Stimulated activated CD8-positive, alpha-beta memory T cell treated with anti-CD3 and anti-CD28 coated beads, Interleukin-15, amount 100 ng/mL, for 48 hours (primary cell): ENCODE results near the gene NPAS2.

ENCODE experiments used
- DNase-seq, 2 donors: peaks; one replicate each; pipeline ENCODE4 v3.0.0-alpha.2; 2020; ENCODE audit warnings: low read depth in 2 of 2

The NPAS2 gene

GRCh38 chr2:100819370-100820272 is at the start of gene NPAS2:
NPAS2 (plus strand) TSS chr2:100820139; CDS start chr2:100904755, 84,616 bp downstream.
- no peak for DNase-seq

GRCh38 chr2:100771125-100771524 is 48.8 kb upstream of the NPAS2 start:
- no peak for DNase-seq

GRCh38 chr2:100773538-100773937 is 46.4 kb upstream of the NPAS2 start:
- DNase-seq, result no peak

GRCh38 chr2:100776445-100776844 is 43.5 kb upstream of the NPAS2 start:
- DNase-seq, result no peak

DNA sequence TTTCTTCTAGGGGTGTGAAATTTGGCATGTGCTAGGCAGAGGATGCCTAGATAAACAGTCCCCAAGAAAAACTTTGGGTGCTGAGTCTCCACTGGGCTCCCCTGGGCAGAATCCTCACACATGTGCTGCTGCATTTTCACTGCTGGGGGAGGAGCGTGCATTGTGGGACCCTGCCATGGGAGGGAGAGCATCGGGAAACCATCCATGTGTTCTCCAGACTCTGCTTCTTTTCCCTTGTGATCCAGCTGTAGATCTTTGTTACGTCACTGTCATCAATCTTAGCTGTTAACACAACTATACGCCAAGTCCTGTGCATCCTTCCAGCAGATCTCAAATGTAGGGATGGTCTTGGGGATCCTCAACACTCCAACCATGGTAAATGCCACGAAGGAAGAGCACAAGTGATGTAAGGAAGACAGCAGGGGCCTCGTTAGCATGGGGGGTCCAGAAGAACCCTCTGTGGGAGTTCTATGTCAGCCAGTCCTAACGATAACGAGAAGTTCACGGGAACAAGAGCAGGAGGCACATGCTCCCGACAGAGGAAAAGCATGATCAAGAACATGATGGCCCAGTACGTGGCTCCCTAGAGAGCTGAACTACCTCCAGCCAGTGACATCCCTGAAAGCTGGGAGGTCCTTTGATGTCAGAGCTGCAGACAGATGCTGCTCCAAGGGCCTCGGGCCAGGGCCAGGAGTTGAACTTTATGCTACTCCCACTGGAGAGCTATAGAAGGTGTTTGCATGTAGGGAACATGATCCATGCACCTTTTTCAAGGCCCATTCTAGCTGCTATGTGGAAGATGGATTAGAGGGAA is 41.1 kb upstream of the NPAS2 start:
- DNase-seq, result no peak

DNA sequence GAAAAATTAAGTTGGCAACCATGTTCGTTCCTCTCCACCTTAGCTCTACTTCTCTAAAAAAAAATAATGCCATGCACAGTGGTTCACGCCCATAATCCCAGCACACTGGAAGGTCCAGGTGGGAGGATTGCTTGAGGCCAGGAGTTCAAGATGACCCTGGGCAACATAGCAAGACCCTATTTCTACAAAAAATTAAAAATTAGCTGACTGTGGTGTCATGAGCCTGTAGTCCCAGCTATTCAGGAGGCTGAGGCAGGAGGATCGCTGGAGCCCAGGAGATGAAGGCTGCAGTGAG is 40.1 kb upstream of the NPAS2 start:
- no peak for DNase-seq

- DNase-seq, result no peak
These were observed 39.5 kb upstream of the NPAS2 start for GRCh38 chr2:100780203-100781008.

GRCh38 chr2:100781009-100781325 is 39.0 kb upstream of the NPAS2 start:
- no peak for DNase-seq

- no peak for DNase-seq
These were observed 38.2 kb upstream of the NPAS2 start for GRCh38 chr2:100781523-100782379.

DNA sequence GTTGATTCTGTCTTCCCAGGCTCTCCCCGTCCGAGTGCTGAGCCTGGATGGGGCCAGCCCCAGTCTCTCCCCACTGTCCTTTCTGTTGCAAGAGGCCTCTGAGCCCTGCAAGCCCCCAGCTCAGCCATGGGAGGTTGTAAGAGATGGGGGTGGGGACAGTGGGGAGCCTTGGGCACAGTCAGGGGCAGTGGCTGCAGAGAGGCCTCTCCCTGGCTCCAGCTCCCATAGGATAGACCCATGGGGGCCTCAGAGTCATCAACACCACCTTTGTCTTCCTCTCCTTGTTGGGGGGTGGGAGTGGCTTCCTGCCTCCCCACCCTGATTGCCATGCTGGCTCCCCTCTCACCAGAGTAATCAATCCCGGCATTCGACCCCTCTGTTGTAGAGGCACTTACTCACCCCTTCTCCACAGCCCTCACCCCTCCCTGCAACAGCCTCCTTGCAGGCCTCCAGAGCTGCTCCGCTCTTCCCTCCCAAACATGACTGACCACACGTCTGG is 37.5 kb upstream of the NPAS2 start:
- DNase-seq, result no peak

GRCh38 chr2:100783987-100784386 is 36.0 kb upstream of the NPAS2 start:
- no peak for DNase-seq

- DNase-seq, result no peak
These were observed 35.3 kb upstream of the NPAS2 start for GRCh38 chr2:100784681-100785080.

GRCh38 chr2:100785626-100786296 is 34.2 kb upstream of the NPAS2 start:
- no peak for DNase-seq

DNA sequence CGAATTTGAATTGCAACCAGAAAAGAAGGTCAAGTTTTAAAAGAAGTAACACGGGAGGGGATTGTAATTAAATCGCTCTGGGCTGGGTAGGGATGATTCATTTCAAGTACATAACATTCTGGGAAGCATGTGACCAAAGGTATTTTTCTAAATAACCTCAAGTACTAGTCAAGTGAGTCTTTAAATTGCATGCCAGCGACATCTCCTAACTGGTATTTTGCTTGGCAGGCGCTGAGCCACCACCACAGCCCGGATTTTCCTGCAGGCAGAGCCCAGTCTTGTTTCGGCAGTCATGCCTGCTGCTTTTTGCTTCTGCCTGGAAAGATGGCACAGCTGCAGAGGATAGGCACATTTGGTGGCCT is 33.7 kb upstream of the NPAS2 start:
- no peak for DNase-seq

GRCh38 chr2:100786985-100787384 is 33.0 kb upstream of the NPAS2 start:
- DNase-seq, result no peak

- no peak for DNase-seq
These were observed 30.6 kb upstream of the NPAS2 start for GRCh38 chr2:100789361-100789760.

- no peak for DNase-seq
These were observed 28.5 kb upstream of the NPAS2 start for GRCh38 chr2:100791294-100791935.

GRCh38 chr2:100791936-100792308 is 28.0 kb upstream of the NPAS2 start:
- no peak for DNase-seq

DNA sequence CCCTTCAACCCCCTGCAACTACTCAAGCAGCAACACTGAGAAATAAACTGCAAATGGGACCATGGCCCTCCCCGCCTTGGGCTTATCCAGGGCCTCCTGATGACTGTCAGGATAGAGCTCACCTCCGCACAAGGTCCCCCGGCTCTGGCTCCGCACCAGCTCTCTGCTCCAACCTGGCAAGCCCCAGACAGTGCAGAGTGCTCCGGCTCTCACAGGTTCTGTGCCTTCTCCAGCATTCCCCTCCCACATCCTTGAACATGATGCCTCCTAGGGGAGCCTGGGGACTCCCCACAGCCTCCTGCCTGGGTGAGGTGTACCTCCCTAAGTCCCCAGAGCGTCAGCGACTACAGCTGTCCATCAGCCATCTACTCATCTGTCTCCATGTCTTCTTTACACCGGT is 26.7 kb upstream of the NPAS2 start:
- DNase-seq, result no peak

DNA sequence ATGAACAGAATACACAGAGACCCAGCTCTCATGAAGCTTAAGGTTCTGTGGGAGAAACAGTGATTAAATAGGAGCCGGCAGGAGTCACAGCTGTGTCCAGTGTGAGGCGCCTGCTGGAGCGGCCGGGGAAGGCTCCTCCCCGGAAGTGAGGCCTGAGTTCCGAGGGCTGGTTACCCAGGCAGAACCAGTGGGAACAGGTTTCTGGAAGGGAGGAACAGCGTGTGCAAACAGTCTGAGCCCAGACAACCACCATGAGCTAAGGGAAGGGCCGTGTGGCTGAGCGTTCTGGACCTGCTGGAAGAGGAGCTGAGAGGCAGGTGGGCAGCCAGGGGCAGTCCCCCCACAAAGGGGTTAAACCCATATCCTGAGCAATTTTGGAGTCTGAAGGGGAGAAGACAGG is 26.0 kb upstream of the NPAS2 start:
- no peak for DNase-seq
